ENCODE data around the gene TEKTIP1. TPM values are rescaled to one million over a fixed set of nuclear protein-coding genes. Genes with fewer than 3 reads are reported as not detected.

The TEKTIP1 gene
- total and polyA plus RNA-seq, 2 of the 4 experiments (the other 2 are of a cell fraction): not detected

- H2AK5ac ChIP-seq (ENCODE audit: low read depth, low read length): no peak overlapping the region
- WGBS, 2 experiments (ENCODE audit: extremely low coverage in 2 of 2, insufficient read length in 1 of 2): 88% methylated on average over 5 of the region's 14 CpGs; no CpG with 5 or more reads in 1 of the 2 experiments
- no peak overlapping the region for H3K4ac ChIP-seq (ENCODE audit: low read depth, low read length)
- no peak overlapping the region for H3K4me2 ChIP-seq (ENCODE audit: low read depth, low read length)
- H3K18ac ChIP-seq (ENCODE audit: low read depth, low read length): no peak overlapping the region
- H3K23ac ChIP-seq (ENCODE audit: low read depth, low read length): no peak overlapping the region
- dilution Hi-C loops (cut with HindIII; ENCODE audit: low sequenced_read_pairs, unreplicated experiment) (no loop called here), intact Hi-C loops (cut with micrococcal nuclease) (no loop called here), in situ Hi-C loops (cut with MboI; ENCODE audit: low sequenced_read_pairs) (no loop called here)
- H2BK120ac ChIP-seq (ENCODE audit: low read depth, low read length): no peak overlapping the region
- peaks cover 5% of the 10 kb centered on the region for H3K4me1 ChIP-seq (ENCODE audit: control insufficient read depth, insufficient read depth, low read length)
- no peak overlapping the region for H4K5ac ChIP-seq (ENCODE audit: low read depth, low read length)
- no peaks in the 10 kb centered on the region for H3K9me3 ChIP-seq (ENCODE audit: control insufficient read depth, insufficient read depth, low read length)
- BruUV-seq (replicated peaks): no TSS peak
- H2BK15ac ChIP-seq (ENCODE audit: low read depth, low read length): no peak overlapping the region
- H2BK20ac ChIP-seq (ENCODE audit: low read depth, low read length): no peak overlapping the region
- H4K8ac ChIP-seq (ENCODE audit: low read depth in 2 of 2, low read length in 2 of 2): no peak overlapping the region
- no peak overlapping the region for H3K9ac ChIP-seq (ENCODE audit: low read depth, low read length)
- no peak for DNase-seq
- no peak overlapping the region for H3K56ac ChIP-seq (ENCODE audit: extremely low read depth, insufficient read depth, low read length)
- CTCF ChIA-PET: no interaction called here
- peaks cover 36% of the 10 kb centered on the region for H4K20me1 ChIP-seq (ENCODE audit: insufficient read depth, low read length)
- peaks cover 8 to 34% of the 10 kb centered on the region in 2 experiments for H3K79me1 ChIP-seq (ENCODE audit: low read depth in 1 of 2, low read length in 2 of 2)
- no peak overlapping the region for H3K14ac ChIP-seq (replicated peaks; ENCODE audit: low read depth, low read length)
- POLR2A ChIA-PET (ENCODE audit: unreplicated experiment): no interaction called here
- H3K27me3 ChIP-seq (ENCODE audit: control insufficient read depth, insufficient read depth, low read length): no peaks in the 10 kb centered on the region
- no peaks in the 10 kb centered on the region for H3K9me1 ChIP-seq (ENCODE audit: insufficient read depth, low read length)
- H4K91ac ChIP-seq (ENCODE audit: insufficient read depth, low read depth, low read length): no peak overlapping the region
- TF ChIP-seq MXI1 (IDR thresholded peaks at IDR 0.05; ENCODE audit: borderline replicate concordance, low read depth, low read length) (no peak), MAZ (IDR thresholded peaks at IDR 0.05; ENCODE audit: borderline replicate concordance, low read depth, low read length) (no peak), RCOR1 (IDR thresholded peaks at IDR 0.05; ENCODE audit: insufficient replicate concordance, low read length) (no peak), RFX5 (IDR thresholded peaks at IDR 0.05; ENCODE audit: low read depth, low read length) (no peak), POLR2A (IDR thresholded peaks at IDR 0.05; ENCODE audit: low read depth, low read length) (no peak), ELK1 (IDR thresholded peaks at IDR 0.05; ENCODE audit: borderline replicate concordance, low read depth, low read length) (no peak), USF2 (IDR thresholded peaks at IDR 0.05; ENCODE audit: low read depth, low read length) (no peak), NFE2L2 (IDR thresholded peaks at IDR 0.05; ENCODE audit: low read depth, low read length) (no peak), CEBPB (IDR thresholded peaks at IDR 0.05; ENCODE audit: low read depth, low read length) (no peak), SMC3 (IDR thresholded peaks at IDR 0.05; ENCODE audit: low read depth, low read length) (no peak), CHD1 (IDR thresholded peaks at IDR 0.05; ENCODE audit: low read depth, low read length) (no peak), BHLHE40 (IDR thresholded peaks at IDR 0.05; ENCODE audit: low read depth, low read length) (no peak), RAD21 (IDR thresholded peaks at IDR 0.05; ENCODE audit: low read length) (no peak), FOS (IDR thresholded peaks at IDR 0.05; ENCODE audit: low read depth, low read length) (no peak), MAFK (IDR thresholded peaks at IDR 0.05; ENCODE audit: low read depth, low read length) (no peak)
- TF ChIP-seq, protein P1, sequence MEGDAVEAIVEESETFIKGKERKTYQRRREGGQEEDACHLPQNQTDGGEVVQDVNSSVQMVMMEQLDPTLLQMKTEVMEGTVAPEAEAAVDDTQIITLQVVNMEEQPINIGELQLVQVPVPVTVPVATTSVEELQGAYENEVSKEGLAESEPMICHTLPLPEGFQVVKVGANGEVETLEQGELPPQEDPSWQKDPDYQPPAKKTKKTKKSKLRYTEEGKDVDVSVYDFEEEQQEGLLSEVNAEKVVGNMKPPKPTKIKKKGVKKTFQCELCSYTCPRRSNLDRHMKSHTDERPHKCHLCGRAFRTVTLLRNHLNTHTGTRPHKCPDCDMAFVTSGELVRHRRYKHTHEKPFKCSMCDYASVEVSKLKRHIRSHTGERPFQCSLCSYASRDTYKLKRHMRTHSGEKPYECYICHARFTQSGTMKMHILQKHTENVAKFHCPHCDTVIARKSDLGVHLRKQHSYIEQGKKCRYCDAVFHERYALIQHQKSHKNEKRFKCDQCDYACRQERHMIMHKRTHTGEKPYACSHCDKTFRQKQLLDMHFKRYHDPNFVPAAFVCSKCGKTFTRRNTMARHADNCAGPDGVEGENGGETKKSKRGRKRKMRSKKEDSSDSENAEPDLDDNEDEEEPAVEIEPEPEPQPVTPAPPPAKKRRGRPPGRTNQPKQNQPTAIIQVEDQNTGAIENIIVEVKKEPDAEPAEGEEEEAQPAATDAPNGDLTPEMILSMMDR (conservative IDR thresholded peaks at IDR 0.05; ENCODE audit: low read depth, low read length): no peak
- no peak for ATAC-seq (ENCODE audit: low read depth)
- H3K4me3 ChIP-seq (ENCODE audit: insufficient read depth, low read depth, low read length): no peak overlapping the region
- H3K27ac ChIP-seq (ENCODE audit: insufficient read depth, low read length): no peak overlapping the region
- H2AFZ ChIP-seq (replicated peaks; ENCODE audit: low read length, poor library complexity): no peak overlapping the region
- no peak overlapping the region for H2BK5ac ChIP-seq (ENCODE audit: low read depth, low read length, poor library complexity, severe bottlenecking)
- H2AK9ac ChIP-seq (replicated peaks; ENCODE audit: low read depth, low read length, poor library complexity): no peak overlapping the region
- peaks cover 29% of the 10 kb centered on the region for H3K36me3 ChIP-seq (ENCODE audit: control insufficient read depth, insufficient read depth, low read length)
Measured at GRCh38 chr19:3548606-3549005, 9.6 kb downstream of the TEKTIP1 start.

All from IMR-90 (cell line).